LNCaP clone FGC (cell line): ENCODE results near the gene GABRG3.

ENCODE experiments used
- DNase-seq: peaks from one replicate; pipeline ENCODE4 v3.0.0-alpha.2; 2011; ENCODE audit warnings: low read depth
- H3K4me3 ChIP-seq: 2 replicates; pipeline ENCODE4 v1.5.1; 2011; ENCODE audit warnings: mild to moderate bottlenecking, low read depth, low read length, control low read depth
- TF ChIP-seq, protein P1 (sequence below): IDR thresholded peaks from 2 replicates; pipeline ENCODE4 v1.5.1; 2012; ENCODE audit warnings: mild to moderate bottlenecking; ENCODE audit not compliant: control insufficient read depth, insufficient read depth; ENCODE audit errors: extremely low read depth

The GABRG3 gene

DNA sequence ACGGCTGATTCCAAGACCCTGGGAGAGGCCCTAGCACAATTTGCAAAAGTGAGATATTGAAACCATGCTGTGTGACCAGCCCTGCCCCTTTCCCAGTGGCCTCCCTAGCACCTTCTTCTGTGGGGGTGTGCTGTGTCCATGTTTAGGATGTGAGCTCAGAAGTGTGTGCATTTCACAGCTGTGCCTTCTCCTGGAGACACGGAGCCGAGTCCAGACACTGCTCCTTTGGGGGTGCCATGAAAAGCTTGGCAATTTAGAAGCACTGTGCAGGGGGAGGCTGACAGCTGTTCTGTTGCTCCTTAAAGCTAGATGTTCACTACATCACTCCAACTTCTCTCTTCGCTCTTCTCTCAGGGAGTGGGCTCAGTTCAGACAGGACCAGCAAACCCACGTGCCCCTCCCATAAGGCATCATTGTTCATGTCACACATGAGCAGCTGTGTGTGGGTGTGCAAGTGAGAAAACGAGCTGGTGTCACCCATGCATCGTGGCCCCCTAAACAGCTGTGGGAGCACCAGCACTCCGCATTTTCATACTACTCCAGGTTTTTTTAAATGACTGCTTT, 492.6 kb downstream of the GABRG3 start:
- DNase-seq = no peak
- TF ChIP-seq, protein P1, sequence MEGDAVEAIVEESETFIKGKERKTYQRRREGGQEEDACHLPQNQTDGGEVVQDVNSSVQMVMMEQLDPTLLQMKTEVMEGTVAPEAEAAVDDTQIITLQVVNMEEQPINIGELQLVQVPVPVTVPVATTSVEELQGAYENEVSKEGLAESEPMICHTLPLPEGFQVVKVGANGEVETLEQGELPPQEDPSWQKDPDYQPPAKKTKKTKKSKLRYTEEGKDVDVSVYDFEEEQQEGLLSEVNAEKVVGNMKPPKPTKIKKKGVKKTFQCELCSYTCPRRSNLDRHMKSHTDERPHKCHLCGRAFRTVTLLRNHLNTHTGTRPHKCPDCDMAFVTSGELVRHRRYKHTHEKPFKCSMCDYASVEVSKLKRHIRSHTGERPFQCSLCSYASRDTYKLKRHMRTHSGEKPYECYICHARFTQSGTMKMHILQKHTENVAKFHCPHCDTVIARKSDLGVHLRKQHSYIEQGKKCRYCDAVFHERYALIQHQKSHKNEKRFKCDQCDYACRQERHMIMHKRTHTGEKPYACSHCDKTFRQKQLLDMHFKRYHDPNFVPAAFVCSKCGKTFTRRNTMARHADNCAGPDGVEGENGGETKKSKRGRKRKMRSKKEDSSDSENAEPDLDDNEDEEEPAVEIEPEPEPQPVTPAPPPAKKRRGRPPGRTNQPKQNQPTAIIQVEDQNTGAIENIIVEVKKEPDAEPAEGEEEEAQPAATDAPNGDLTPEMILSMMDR = no peak

DNA sequence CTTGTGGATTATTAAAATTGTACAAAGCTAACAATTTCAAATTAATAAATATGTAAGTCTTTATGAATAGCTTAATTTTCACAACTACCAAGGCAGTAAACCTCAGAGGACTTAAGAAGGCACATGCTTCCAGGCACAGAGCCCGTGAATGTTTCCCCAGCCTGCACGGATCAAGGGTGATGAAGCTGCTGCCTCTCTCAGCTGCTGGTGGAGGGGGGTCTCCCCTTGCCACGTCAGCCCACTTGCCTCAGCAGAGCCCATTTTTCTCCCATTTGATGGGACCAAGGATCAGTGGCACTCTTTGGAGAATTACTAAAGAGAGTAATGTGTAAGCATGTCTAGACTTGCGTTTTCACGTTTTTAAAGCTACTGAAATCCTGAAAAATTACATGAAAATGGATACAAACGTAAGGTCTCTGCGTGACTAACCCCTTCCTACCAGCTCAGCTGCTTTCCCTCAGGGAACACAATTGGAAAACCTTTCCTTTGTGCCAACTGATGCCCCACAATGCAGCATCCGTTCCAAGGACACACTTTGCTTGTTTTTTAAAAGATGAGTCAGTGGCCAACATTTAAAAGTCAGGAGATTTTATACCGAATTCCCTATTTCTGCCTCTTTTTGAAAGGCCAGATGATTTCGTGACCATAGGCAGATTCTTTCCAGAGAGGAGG, 494.1 kb downstream of the GABRG3 start:
- H3K4me3 ChIP-seq = no peak overlapping the region
- no peak for DNase-seq
- TF ChIP-seq, protein P1 = no peak

More for the DNA sequence above, 492.6 kb downstream of the GABRG3 start:
- H3K4me3 ChIP-seq = no peak overlapping the region

DNA sequence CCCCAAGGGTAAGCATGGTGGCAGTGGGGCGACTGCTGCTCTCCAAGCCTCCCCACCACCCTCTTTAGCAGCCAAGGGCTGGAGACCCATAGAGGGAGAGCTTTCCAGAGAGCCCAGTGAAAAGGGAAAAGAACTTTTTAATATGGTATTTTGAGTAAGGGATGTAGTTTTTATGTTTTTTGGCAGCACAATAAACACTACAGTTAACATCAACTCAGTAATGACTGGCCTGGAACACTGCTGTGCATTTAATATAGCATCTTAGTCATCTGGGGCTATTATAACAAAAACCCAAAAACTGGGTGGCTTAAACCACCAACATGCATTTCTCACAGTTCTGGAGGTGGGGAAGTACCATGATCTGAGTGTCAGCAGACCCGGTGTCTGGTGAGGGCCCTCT, 495.8 kb downstream of the GABRG3 start:
- no peak overlapping the region for H3K4me3 ChIP-seq
- TF ChIP-seq, protein P1 = no peak
- DNase-seq = no peak

DNA sequence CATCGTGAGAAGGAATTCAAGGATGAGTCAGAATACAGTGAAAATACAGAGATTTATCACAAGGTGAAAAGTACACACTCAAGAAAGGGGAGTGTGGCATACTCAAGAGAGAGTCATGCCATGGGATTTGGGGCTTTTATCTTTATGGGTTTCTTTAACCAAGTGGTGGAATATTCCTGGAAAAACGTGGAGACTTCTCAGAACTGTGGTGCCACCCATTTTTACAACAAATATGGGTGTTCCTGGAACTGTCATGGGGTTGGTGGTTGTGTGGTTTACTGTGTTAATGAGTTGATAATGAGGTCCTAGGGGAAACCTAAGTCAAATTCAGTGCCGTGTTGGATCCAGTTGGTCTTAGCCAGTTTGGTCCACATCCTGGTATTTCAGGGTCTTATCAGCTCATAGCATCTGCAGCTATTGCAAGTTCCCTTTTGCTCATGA, 497.2 kb downstream of the GABRG3 start:
- TF ChIP-seq, protein P1 = no peak
- H3K4me3 ChIP-seq = no peak overlapping the region
- DNase-seq = no peak

DNA sequence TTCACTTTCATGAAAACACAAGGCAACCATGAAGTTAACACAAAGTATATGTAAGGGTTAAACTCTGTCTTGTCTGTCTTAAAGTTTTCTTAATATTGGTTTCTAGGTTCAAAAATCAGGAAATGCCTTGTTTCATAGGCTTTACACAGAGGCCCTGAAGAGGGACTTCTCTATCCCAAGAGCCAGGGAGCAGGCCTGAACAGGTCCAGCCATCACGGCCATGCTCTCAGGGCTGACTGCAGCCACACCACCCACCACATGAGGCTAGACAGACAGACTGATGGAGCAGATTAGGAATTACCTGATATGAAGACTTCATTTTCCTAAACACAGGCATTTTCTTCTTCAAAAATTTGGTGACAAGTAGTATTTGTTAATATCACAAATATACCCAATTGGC, 502.9 kb downstream of the GABRG3 start:
- TF ChIP-seq, protein P1 = no peak
- no peak for DNase-seq
- H3K4me3 ChIP-seq = no peak overlapping the region

- no peak for DNase-seq
- H3K4me3 ChIP-seq = no peak overlapping the region
- TF ChIP-seq, protein P1 = no peak
Observed at GRCh38 chr15:27475395-27475794, 504.4 kb downstream of the GABRG3 start.
